ENCODE measurements around the gene ZNF879.

The ZNF879 gene

GRCh38 chr5:179008667-179009066 is 14.9 kb upstream of the ZNF879 start:
- Histone ChIP-seq H3K36me3 (ENCODE audit: control insufficient read depth in 1 of 2, insufficient read depth in 2 of 2, low read length in 2 of 2) (no peaks in the 10 kb centered on the region), H3K4me3 (ENCODE audit: low read depth in 1 of 2, low read length in 2 of 2) (no peak overlapping the region), H3K4me1 (ENCODE audit: control insufficient read depth in 1 of 2, insufficient read depth in 2 of 2, low read length in 2 of 2) (no peaks in the 10 kb centered on the region), H3K9me3 (ENCODE audit: control insufficient read depth in 1 of 2, low read length in 2 of 2) (peaks cover 0 to 16% of the 10 kb centered on the region in 2 donors), H3K27me3 (ENCODE audit: low read depth, low read length) (no peaks in the 10 kb centered on the region), H3K27ac (ENCODE audit: low read length) (no peak overlapping the region)

- Histone ChIP-seq H3K27ac (ENCODE audit: low read length) (no peak overlapping the region), H3K36me3 (ENCODE audit: control insufficient read depth in 1 of 2, insufficient read depth in 2 of 2, low read length in 2 of 2) (peaks cover 40 to 62% of the 10 kb centered on the region in 2 donors), H3K4me3 (ENCODE audit: low read depth in 1 of 2, low read length in 2 of 2) (peak overlapping the region; percentile 3 to 51), H3K9me3 (ENCODE audit: control insufficient read depth in 1 of 2, low read length in 2 of 2) (peaks cover 76 to 96% of the 10 kb centered on the region in 2 donors), H3K27me3 (ENCODE audit: low read depth, low read length) (no peaks in the 10 kb centered on the region), H3K4me1 (ENCODE audit: control insufficient read depth in 1 of 2, insufficient read depth in 2 of 2, low read length in 2 of 2) (no peaks in the 10 kb centered on the region)
These were observed 9.5 kb downstream of the ZNF879 start for GRCh38 chr5:179033004-179033580.

GRCh38 chr5:179044765-179045164 is 21.2 kb downstream of the ZNF879 start:
- Histone ChIP-seq H3K4me1 (ENCODE audit: control insufficient read depth in 1 of 2, insufficient read depth in 2 of 2, low read length in 2 of 2) (no peaks in the 10 kb centered on the region), H3K9me3 (ENCODE audit: control insufficient read depth in 1 of 2, low read length in 2 of 2) (peaks cover 6 to 34% of the 10 kb centered on the region in 2 donors), H3K27ac (ENCODE audit: low read length) (no peak overlapping the region), H3K36me3 (ENCODE audit: control insufficient read depth in 1 of 2, insufficient read depth in 2 of 2, low read length in 2 of 2) (no peaks in the 10 kb centered on the region), H3K27me3 (ENCODE audit: low read depth, low read length) (no peaks in the 10 kb centered on the region), H3K4me3 (ENCODE audit: low read depth in 1 of 2, low read length in 2 of 2) (no peak overlapping the region)

GRCh38 chr5:179051784-179052183 is 28.2 kb downstream of the ZNF879 start:
- Histone ChIP-seq H3K27ac (ENCODE audit: low read length) (no peak overlapping the region), H3K9me3 (ENCODE audit: control insufficient read depth in 1 of 2, low read length in 2 of 2) (peaks cover 0 to 19% of the 10 kb centered on the region in 2 donors), H3K4me3 (ENCODE audit: low read depth in 1 of 2, low read length in 2 of 2) (no peak overlapping the region), H3K36me3 (ENCODE audit: control insufficient read depth in 1 of 2, insufficient read depth in 2 of 2, low read length in 2 of 2) (no peaks in the 10 kb centered on the region), H3K27me3 (ENCODE audit: low read depth, low read length) (no peaks in the 10 kb centered on the region), H3K4me1 (ENCODE audit: control insufficient read depth in 1 of 2, insufficient read depth in 2 of 2, low read length in 2 of 2) (no peaks in the 10 kb centered on the region)

- Histone ChIP-seq H3K27me3 (ENCODE audit: low read depth, low read length) (no peaks in the 10 kb centered on the region), H3K9me3 (ENCODE audit: control insufficient read depth in 1 of 2, low read length in 2 of 2) (peaks cover 0 to 15% of the 10 kb centered on the region in 2 donors), H3K36me3 (ENCODE audit: control insufficient read depth in 1 of 2, insufficient read depth in 2 of 2, low read length in 2 of 2) (no peaks in the 10 kb centered on the region), H3K4me1 (ENCODE audit: control insufficient read depth in 1 of 2, insufficient read depth in 2 of 2, low read length in 2 of 2) (no peaks in the 10 kb centered on the region), H3K4me3 (ENCODE audit: low read depth in 1 of 2, low read length in 2 of 2) (no peak overlapping the region), H3K27ac (ENCODE audit: low read length) (no peak overlapping the region)
These were observed 30.6 kb downstream of the ZNF879 start for GRCh38 chr5:179054036-179054785.

- Histone ChIP-seq H3K4me1 (ENCODE audit: control insufficient read depth in 1 of 2, insufficient read depth in 2 of 2, low read length in 2 of 2) (no peaks in the 10 kb centered on the region), H3K4me3 (ENCODE audit: low read depth in 1 of 2, low read length in 2 of 2) (no peak overlapping the region), H3K9me3 (ENCODE audit: control insufficient read depth in 1 of 2, low read length in 2 of 2) (peaks cover 0 to 8% of the 10 kb centered on the region in 2 donors), H3K36me3 (ENCODE audit: control insufficient read depth in 1 of 2, insufficient read depth in 2 of 2, low read length in 2 of 2) (no peaks in the 10 kb centered on the region), H3K27me3 (ENCODE audit: low read depth, low read length) (no peaks in the 10 kb centered on the region), H3K27ac (ENCODE audit: low read length) (no peak overlapping the region)
These were observed 31.3 kb downstream of the ZNF879 start for GRCh38 chr5:179054876-179055275.

GRCh38 chr5:179055436-179055835 is 31.8 kb downstream of the ZNF879 start:
- Histone ChIP-seq H3K27me3 (ENCODE audit: low read depth, low read length) (no peaks in the 10 kb centered on the region), H3K27ac (ENCODE audit: low read length) (no peak overlapping the region), H3K4me3 (ENCODE audit: low read depth in 1 of 2, low read length in 2 of 2) (no peak overlapping the region), H3K9me3 (ENCODE audit: control insufficient read depth in 1 of 2, low read length in 2 of 2) (peaks cover 0 to 8% of the 10 kb centered on the region in 2 donors), H3K4me1 (ENCODE audit: control insufficient read depth in 1 of 2, insufficient read depth in 2 of 2, low read length in 2 of 2) (no peaks in the 10 kb centered on the region), H3K36me3 (ENCODE audit: control insufficient read depth in 1 of 2, insufficient read depth in 2 of 2, low read length in 2 of 2) (no peaks in the 10 kb centered on the region)

- Histone ChIP-seq H3K9me3 (ENCODE audit: control insufficient read depth in 1 of 2, low read length in 2 of 2) (peaks cover 0 to 8% of the 10 kb centered on the region in 2 donors), H3K27me3 (ENCODE audit: low read depth, low read length) (no peaks in the 10 kb centered on the region), H3K27ac (ENCODE audit: low read length) (no peak overlapping the region), H3K4me3 (ENCODE audit: low read depth in 1 of 2, low read length in 2 of 2) (no peak overlapping the region), H3K4me1 (ENCODE audit: control insufficient read depth in 1 of 2, insufficient read depth in 2 of 2, low read length in 2 of 2) (peaks cover 0 to 3% of the 10 kb centered on the region in 2 donors), H3K36me3 (ENCODE audit: control insufficient read depth in 1 of 2, insufficient read depth in 2 of 2, low read length in 2 of 2) (no peaks in the 10 kb centered on the region)
These were observed 32.2 kb downstream of the ZNF879 start for GRCh38 chr5:179055841-179056240.

- peaks cover 0 to 5% of the 10 kb centered on the region in 2 donors for H3K9me3 ChIP-seq (ENCODE audit: control insufficient read depth in 1 of 2, low read length in 2 of 2)
- H3K4me1 ChIP-seq (ENCODE audit: control insufficient read depth in 1 of 2, insufficient read depth in 2 of 2, low read length in 2 of 2): peaks cover 0 to 16% of the 10 kb centered on the region in 2 donors
- H3K27ac ChIP-seq (ENCODE audit: low read length): peak within 1 kb of the TSS; percentile 35
- peaks cover 5 to 26% of the 10 kb centered on the region in 2 donors for H3K36me3 ChIP-seq (ENCODE audit: control insufficient read depth in 1 of 2, insufficient read depth in 2 of 2, low read length in 2 of 2)
- peak within 1 kb of the TSS; percentile 78 to 84 for H3K4me3 ChIP-seq (ENCODE audit: low read depth in 1 of 2, low read length in 2 of 2)
- H3K27me3 ChIP-seq (ENCODE audit: low read depth, low read length): no peaks in the 10 kb centered on the region
These were observed 36.8 kb downstream of the ZNF879 start, which contains the start of gene ZNF354C for GRCh38 chr5:179060116-179061008. ZNF354C (plus strand) TSS chr5:179060373; CDS start chr5:179062069, 1,696 bp downstream.

- Histone ChIP-seq H3K27ac (ENCODE audit: low read length) (no peak overlapping the region), H3K36me3 (ENCODE audit: control insufficient read depth in 1 of 2, insufficient read depth in 2 of 2, low read length in 2 of 2) (peaks cover 9 to 32% of the 10 kb centered on the region in 2 donors)
These were observed 37.4 kb downstream of the ZNF879 start for GRCh38 chr5:179061025-179061424.

GRCh38 chr5:179065703-179066102 is 42.1 kb downstream of the ZNF879 start:
- peaks cover 14 to 71% of the 10 kb centered on the region in 2 donors for H3K36me3 ChIP-seq (ENCODE audit: control insufficient read depth in 1 of 2, insufficient read depth in 2 of 2, low read length in 2 of 2)
- peak overlapping the region in 1 of 2 donors; percentile 12 for H3K4me3 ChIP-seq (ENCODE audit: low read depth in 1 of 2, low read length in 2 of 2)

More at GRCh38 chr5:179061025-179061424, 37.4 kb downstream of the ZNF879 start:
- Histone ChIP-seq H3K9me3 (ENCODE audit: control insufficient read depth in 1 of 2, low read length in 2 of 2) (peaks cover 5 to 6% of the 10 kb centered on the region in 2 donors), H3K27me3 (ENCODE audit: low read depth, low read length) (no peaks in the 10 kb centered on the region), H3K4me3 (ENCODE audit: low read depth in 1 of 2, low read length in 2 of 2) (peak overlapping the region; percentile 78 to 84), H3K4me1 (ENCODE audit: control insufficient read depth in 1 of 2, insufficient read depth in 2 of 2, low read length in 2 of 2) (peaks cover 0 to 16% of the 10 kb centered on the region in 2 donors)

More at GRCh38 chr5:179065703-179066102, 42.1 kb downstream of the ZNF879 start:
- peaks cover 37 to 38% of the 10 kb centered on the region in 2 donors for H3K9me3 ChIP-seq (ENCODE audit: control insufficient read depth in 1 of 2, low read length in 2 of 2)
- H3K4me1 ChIP-seq (ENCODE audit: control insufficient read depth in 1 of 2, insufficient read depth in 2 of 2, low read length in 2 of 2): peaks cover 0 to 14% of the 10 kb centered on the region in 2 donors
- H3K27me3 ChIP-seq (ENCODE audit: low read depth, low read length): no peaks in the 10 kb centered on the region
- no peak overlapping the region for H3K27ac ChIP-seq (ENCODE audit: low read length)
